Measurements from ENCODE around the gene ZNF764. TPM values are rescaled to one million over a fixed set of nuclear protein-coding genes. Genes with fewer than 3 reads are reported as not detected.

ZNF764 gene
- total and polyA plus RNA-seq, 2 experiments from 2014 or later: 5.6 to 12.9 TPM

DNA sequence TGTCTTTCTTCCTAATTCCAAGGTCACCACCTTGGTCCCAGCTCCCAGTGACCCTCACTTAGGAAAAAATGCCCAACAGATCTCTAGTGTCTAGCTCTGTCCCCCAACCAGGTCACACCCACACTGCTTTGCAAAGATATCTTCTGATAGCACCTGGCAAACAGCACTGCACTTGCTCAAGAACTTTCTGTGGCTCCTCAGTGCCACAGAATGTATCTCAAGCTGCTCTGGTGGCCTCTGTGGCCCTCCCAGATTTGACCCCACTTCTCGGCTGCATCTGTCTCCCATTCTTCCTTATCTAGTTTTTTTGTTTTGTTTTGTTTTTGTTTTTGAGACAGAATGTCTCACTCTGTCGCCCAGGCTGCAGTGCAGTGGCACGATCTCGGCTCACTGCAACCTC, 8.4 kb upstream of the ZNF764 start (continued):
- TF ChIP-seq NANOG (IDR thresholded peaks at IDR 0.05; ENCODE audit: borderline replicate concordance): no peak
- TF ChIP-seq ZNF462 (CRISPR knock-in tag; IDR thresholded peaks at IDR 0.05): no peak

DNA sequence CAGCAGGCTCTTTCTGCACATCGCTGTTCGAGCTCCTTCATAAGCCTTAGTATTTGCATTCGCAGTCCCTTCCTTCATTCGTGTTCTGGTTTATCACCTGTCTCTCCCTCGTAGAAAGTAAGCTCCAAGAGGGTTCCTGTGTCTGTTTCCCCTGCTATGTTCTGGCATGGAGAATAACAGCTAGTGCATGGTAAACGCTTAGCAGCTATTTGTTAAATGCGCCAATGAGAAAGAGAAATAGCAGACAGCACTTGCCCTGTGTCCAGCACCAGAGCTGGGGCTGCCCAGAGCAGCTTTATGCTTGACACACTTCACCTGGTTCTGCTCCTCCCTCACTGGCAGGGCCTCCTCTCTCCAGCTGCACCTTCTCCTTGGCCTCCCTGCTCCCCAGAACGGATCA, 7.8 kb upstream of the ZNF764 start:
- Mint-ChIP-seq H3K36me3 (ENCODE audit: low read depth) (no peaks in the 10 kb centered on the region), H3K4me3 (no peak overlapping the region)
- H3K4me1 ChIP-seq (ENCODE audit: insufficient read depth): peaks cover 21% of the 10 kb centered on the region

More for the DNA sequence above, 7.8 kb upstream of the ZNF764 start:
- no peak for DNase-seq (ENCODE audit: low spot score)
- H3K4me2 ChIP-seq: no peak overlapping the region
- H2AFZ ChIP-seq: no peak overlapping the region
- no peak overlapping the region for H3K27ac Mint-ChIP-seq
- H3F3A ChIP-seq (replicated peaks; ENCODE audit: low read depth): 0 out of 2 replicates have a peak, but pooled peaks cover 5% of the 10 kb centered on the region
- H3K4me1 Mint-ChIP-seq: peaks cover 16% of the 10 kb centered on the region
- TF ChIP-seq ETS1 (IDR thresholded peaks at IDR 0.05): no peak
- no peak for TF ChIP-seq CREB1 (CRISPR knock-in tag; IDR thresholded peaks at IDR 0.05; ENCODE audit: low read depth)
- no peak for TF ChIP-seq POLR2AphosphoS5 (IDR thresholded peaks at IDR 0.05; ENCODE audit: low read depth)
- TF ChIP-seq NANOG (IDR thresholded peaks at IDR 0.05; ENCODE audit: borderline replicate concordance): no peak
- TF ChIP-seq, protein P1, sequence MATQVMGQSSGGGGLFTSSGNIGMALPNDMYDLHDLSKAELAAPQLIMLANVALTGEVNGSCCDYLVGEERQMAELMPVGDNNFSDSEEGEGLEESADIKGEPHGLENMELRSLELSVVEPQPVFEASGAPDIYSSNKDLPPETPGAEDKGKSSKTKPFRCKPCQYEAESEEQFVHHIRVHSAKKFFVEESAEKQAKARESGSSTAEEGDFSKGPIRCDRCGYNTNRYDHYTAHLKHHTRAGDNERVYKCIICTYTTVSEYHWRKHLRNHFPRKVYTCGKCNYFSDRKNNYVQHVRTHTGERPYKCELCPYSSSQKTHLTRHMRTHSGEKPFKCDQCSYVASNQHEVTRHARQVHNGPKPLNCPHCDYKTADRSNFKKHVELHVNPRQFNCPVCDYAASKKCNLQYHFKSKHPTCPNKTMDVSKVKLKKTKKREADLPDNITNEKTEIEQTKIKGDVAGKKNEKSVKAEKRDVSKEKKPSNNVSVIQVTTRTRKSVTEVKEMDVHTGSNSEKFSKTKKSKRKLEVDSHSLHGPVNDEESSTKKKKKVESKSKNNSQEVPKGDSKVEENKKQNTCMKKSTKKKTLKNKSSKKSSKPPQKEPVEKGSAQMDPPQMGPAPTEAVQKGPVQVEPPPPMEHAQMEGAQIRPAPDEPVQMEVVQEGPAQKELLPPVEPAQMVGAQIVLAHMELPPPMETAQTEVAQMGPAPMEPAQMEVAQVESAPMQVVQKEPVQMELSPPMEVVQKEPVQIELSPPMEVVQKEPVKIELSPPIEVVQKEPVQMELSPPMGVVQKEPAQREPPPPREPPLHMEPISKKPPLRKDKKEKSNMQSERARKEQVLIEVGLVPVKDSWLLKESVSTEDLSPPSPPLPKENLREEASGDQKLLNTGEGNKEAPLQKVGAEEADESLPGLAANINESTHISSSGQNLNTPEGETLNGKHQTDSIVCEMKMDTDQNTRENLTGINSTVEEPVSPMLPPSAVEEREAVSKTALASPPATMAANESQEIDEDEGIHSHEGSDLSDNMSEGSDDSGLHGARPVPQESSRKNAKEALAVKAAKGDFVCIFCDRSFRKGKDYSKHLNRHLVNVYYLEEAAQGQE (IDR thresholded peaks at IDR 0.05; ENCODE audit: unreplicated experiment): no peak
- TF ChIP-seq JUNB (IDR thresholded peaks at IDR 0.05; ENCODE audit: unreplicated experiment): no peak
- TF ChIP-seq STAT1 (IDR thresholded peaks at IDR 0.05; ENCODE audit: unreplicated experiment): no peak
- no peak overlapping the region for H3K4me3 ChIP-seq
- H3K36me3 ChIP-seq (ENCODE audit: insufficient read depth): no peaks in the 10 kb centered on the region
- H3K27me3 Mint-ChIP-seq (ENCODE audit: insufficient read depth, low read depth, poor library complexity): peaks cover 16% of the 10 kb centered on the region
- no peak overlapping the region for H3K27ac ChIP-seq (ENCODE audit: low read depth)
- H3K9me2 ChIP-seq (ENCODE audit: insufficient read depth): no peaks in the 10 kb centered on the region
- H3K27me3 ChIP-seq (ENCODE audit: insufficient read depth): no peaks in the 10 kb centered on the region
- H4K20me1 ChIP-seq (replicated peaks; ENCODE audit: insufficient read depth): no peaks in the 10 kb centered on the region
- no peaks in the 10 kb centered on the region; the same call in 2 of the 3 replicates for H3K9me3 Mint-ChIP-seq
- H3K79me2 ChIP-seq (replicated peaks; ENCODE audit: insufficient read depth): no peaks in the 10 kb centered on the region
- no peak for ATAC-seq

Measured in GM23338 (cell line).